Renal pelvis (tissue), 4 donors: ENCODE results near the gene MIPEP. TPM values are rescaled to one million over a fixed set of nuclear protein-coding genes. Genes with fewer than 3 reads are reported as not detected.
"Not testable (repeated sequence)": the region's sequence is repeated elsewhere in the genome, so short reads cannot be mapped to it uniquely, and the experiment has no call there.

Experiments used
- DNase-seq: peaks from one replicate; pipeline ENCODE4 v3.0.0-alpha.2; 2013
- polyA plus RNA-seq, 3 donors: library from polyadenylated mRNA; unstranded; fragments of 120-200 nt; gene quantifications; one replicate each; pipeline ENCODE4 v1.2.1, GENCODE V29; 2013; ENCODE audit not compliant: insufficient read length in 3 of 3

Gene MIPEP
- polyA plus RNA-seq, 3 donors, result 27.0 to 28.6 (median 28.0) TPM

DNA sequence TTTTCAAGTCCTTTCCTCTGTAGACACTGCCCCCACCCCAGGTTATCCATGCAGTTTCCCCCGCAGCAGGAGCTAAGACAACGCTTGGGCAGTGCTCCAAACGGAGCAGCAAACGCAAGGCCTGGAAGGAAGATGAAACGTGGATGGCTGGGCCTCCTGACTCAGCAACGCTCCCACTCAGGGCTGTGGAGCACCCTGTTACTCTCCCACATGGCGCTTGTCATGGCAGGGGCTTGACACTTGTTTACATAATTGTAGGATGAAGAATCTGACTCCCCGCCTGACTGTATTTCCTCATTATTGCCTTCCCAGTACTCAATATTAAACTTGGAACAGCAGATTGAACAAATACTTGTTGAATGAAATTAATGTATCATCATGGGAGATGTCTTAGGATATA, 8.9 kb upstream of the MIPEP start:
- no peak for DNase-seq

DNA sequence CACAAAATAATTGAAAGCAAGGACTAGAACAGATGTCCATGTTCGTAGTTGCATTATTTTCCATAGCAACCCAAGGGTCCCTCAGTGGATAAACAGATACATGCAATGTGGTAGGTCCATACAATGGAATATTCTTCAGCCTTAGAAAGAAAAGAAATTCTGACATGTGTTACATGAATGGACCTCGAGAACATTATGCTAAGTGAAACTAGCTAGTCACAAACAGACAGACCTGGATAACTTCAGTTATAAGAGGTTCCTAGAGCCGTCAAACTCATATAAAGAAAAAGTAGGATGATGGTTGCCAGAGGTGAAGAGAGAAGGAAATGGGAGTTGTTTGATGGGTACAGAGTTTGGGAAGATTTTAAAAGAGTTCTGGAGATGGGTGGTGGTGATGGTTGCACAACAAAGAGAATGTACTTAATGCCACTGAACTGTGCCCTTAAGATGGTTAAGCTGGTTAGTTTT, 8.3 kb upstream of the MIPEP start, which contains the start of gene C1QTNF9B:
TSS of gene C1QTNF9B (minus strand) at position 51 of the 468 bp plus-strand sequence.
- DNase-seq, result not testable (repeated sequence)

DNA sequence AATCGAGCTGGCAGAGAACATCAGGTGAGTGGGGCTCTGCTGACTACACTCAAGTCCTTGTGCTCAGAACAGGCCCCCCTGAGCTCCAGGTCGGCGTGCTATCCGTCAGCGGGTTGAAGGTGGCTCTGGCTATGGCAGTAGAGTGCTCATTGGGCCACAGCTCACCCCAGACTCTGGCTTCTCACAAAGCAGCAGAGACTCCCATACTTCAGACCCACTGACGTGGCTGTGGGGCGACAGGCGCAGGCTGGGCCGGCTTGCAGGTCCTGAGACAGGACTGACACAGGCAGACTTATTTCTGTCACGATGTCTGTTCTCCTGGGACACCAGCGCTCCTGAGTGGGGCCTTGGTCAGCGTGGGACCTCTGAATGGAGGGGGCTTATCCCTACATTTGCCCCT, 5.5 kb upstream of the MIPEP start:
- DNase-seq, result not testable (repeated sequence)

DNA sequence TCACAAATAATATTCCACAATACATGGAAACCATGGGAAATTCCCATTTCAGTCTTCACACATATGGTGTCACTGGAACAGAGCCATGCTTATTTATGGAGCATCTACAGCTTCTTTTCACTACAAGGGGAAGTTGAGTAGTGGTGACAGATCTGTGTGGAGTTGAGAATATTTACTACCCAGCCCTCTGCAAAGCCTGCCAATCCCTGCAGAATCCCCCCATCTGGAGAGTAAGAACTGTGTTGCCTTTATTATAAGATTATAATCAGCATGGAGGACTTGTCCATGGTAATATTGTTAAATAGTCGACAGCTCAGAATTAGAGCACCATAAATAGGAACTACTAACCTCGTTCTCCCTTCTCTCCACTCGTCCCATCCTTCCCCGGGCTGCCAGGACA, 4.6 kb upstream of the MIPEP start:
- DNase-seq, result not testable (repeated sequence)

DNA sequence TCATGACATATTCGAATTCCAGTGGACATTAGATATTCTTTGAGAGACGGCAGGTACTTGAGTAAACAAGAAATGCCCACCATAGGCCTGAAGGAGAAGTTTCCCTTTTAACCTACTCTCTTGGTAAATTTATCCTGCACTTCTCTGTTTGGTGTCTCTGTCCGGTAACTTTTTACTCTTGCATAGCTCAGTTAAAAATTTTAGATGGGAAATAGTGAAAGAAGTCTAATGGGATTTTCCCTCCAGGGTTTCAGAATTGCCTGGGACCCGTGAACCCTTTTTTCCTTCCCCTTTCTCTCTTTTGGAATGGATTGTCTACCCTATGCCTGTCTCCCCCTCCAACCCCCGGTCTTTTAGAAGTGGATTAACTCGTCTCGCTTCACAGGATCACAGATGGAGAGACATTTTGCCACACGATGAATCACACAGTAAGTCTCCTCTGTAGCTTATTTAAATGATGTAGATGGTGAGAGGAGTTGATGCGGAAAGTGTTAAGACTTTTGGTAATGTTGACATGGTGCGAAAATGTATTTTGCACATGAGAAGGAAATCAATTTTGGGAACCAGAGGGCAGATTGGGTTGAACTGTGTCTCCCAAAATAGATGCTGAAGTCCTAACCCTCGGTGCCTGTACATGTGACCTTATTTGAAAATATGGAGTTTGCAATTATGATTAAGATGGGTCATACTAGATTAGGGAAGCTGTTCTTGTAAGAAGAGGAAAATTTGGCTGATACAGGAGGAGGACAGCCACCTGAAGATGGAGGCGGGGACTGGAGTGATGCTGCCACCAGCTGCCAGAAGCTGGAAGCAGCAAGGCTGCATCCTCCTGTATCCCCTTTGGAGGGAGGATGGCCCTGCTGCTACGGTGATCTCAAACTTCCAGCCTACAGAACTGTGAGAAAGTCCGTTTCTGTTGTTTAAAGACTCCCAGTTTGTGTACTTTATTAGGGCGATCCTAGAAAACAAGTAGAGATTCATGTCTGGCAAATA, 711 bp upstream of the MIPEP start:
- DNase-seq, result no peak

DNA sequence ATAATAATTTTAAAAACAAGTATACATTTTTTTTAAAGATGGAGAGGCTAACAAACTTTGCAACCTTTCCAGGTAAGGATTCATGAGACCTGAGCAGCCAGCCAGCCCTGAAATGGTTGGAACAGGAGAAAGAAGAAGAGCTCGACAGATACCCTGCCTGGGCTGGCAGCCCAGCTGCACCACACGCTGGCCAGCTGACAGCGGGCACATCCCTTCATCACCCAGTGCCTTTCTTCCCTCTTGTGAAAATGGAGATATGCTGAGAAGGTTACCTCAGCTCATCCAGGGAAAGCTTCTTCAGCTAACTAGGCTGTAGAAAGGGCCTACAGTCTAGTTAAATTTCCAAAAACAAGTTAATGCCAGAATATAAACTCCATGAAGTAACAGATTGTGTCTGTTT, 4.8 kb downstream of the MIPEP start:
- not testable (repeated sequence) for DNase-seq

DNA sequence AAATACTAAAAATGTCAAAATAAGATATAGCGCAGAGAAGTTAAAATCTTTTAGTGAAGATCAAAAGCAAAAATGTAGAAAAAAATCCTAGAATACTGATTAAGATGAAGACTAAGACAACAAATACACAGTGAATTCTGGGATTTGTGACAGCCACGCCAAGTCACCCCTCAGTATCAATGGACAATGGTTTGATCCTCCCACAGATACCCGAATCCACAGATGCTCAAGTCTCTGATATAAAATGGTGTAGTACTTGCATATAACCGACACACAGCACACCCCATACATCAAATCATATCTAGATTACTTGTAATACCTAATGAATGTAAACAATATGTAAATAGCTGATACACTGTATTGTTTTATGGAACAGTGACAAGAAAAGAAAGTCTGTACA, 5.9 kb downstream of the MIPEP start:
- DNase-seq, result no peak

DNA sequence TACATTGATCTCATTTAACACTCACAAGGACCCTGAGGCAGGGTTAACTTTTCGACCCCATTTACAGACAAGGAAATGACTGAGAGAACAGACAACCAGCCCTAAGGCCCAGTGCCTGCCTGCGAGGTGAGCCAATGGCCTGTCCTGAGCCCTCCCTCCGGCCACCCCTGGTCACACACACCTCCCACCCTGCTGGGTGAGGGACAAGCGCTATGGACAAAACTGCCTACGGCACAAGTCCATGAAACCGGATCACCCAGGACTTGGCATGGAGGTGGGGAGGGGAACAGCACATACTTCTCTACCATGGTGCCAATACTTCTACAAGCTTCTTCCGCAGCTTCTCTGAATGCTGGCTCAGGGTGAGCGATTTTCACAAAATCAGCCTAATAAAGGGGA, 7.8 kb downstream of the MIPEP start:
- DNase-seq, result not testable (repeated sequence)

DNA sequence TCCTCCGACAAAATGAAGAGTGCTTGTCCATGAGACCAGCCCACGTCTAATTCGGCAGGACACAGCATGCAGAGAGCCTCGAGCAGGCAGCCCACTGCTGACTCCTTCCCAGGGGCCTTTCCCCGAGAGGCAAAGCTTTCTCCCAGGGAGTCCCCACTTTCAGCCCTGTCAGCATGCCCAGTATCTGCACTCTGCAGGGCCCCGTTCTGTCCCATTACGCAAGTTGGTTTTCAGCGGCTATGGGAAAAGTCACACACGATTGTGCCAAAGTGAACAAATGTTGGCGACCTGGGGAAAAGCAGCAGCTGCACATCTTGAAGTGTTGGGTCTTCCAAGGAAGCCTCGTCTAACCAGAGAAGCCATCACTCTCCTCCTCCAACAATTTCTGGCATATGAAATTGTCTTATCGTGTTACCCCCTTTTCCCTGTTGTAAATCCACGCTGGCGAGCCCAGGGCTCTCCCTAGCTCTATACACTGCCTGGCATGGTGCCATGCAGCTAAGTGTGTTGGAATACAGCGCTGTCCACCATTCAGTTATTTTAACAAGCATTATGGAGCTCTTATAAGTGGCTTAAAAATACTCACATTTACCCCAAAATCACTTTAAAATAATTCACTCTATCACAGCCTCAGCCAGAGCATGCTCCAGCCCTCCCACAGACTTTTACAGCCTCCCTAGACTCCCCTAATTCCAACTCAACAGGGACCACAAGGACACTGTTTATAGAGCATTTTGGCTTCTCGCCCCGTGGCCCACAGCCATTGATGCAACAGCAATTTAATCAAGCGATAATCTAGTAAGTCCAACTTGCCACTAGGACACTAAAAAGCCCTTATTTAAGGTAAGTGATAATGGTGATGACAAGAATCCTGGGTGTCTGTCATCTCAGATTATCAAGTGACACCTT, 8.5 kb downstream of the MIPEP start:
- DNase-seq, result not testable (repeated sequence)

DNA sequence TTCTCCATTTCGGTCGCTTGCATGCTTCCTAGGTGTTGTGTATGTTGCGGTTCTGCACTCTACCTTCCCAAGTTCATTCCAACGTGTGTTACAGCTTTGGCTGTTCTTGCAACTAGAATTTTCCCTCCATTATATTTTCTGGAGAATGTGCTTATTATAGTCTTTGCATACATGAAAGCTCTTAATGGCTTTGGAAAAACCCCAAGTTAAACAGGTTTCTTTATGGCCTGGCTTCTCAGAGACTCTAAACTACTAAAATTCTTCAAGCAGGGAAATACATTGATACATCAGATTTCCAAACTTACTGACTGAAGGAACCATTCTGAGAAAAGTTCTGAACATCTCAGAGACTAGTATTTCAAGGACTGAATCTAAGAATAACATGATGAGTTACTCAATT, 11.9 kb downstream of the MIPEP start:
- DNase-seq, result no peak

DNA sequence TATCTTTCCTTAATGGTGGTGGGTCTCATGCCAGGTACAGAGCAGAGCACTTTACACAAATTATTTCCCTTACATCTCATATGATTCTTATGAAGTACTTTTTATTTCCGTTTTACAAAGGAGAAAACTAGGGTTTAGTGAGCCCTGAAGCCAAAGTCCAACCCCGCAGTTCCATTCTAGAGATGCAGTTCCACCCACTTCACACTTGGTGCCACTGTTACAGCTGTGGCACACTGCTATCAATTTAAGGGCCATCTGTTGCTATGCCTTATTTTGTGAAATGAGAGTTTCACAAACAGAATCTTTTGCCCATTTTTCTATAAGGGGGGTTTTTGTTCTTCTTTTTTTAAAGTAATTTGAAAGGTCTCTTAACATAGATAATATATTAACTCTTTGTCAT, 12.9 kb downstream of the MIPEP start:
- no peak for DNase-seq

DNA sequence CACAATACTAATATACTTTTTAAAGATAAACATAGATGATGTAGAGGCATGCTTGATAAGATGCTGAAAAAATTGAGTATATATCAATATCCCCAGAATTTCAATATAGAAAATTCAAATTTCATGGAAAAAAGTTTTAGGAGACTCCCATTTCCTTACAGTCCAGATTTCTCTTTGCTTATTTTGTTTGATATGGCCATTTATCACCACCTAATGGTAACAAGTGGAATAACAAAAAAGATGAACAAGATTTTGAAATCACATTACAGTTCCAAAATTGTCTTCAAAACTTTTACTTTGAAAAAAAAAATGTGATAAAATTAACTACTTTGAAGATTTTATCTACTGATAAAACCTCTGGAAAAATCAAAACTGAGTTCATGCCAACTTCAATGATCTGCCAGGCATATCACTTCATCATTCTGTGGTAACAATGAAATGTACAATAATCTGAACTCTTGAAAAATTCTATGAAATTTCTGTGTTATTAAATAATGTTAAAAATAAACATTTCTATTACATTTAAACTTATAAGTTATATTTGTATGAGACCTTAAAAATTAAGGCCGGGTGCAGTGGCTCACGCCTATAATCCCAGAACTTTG, 17.5 kb downstream of the MIPEP start:
- DNase-seq, result no peak

DNA sequence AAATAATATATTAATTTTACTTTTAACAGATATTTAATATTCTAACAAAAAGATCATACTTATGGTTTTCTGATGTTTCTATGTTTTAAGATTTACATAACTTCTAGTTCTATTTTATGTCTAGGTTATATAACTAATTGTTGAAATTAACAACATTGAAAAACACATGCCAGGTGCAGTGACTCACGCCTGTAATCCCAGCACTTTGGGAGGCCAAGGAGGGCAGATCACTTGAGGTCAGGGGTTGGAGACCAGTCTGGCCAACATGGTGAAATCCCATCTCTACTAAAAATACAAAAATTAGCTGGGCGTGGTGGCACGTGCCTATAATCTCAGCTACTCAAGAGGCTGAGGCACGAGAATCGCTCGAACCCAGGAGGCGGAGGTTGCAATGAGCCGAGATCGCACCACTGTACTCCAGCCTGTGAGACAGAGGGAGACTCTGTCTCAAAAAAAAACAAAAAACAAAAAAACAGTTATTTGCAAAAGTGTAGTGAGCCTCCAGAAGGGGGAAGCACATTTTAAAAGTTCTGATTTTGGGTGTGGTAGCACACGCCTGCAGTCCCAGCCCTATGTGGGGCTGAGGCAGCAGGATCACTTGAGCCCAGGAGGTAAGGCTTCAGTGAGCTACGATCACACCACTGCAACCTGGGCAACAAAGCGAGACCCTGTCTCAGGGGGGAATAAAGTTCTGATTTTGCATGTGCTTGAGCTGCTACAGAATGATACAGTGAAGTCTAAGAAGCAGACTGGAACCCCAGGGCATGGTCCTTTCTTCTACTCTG, 18.7 kb downstream of the MIPEP start:
- DNase-seq, result no peak

DNA sequence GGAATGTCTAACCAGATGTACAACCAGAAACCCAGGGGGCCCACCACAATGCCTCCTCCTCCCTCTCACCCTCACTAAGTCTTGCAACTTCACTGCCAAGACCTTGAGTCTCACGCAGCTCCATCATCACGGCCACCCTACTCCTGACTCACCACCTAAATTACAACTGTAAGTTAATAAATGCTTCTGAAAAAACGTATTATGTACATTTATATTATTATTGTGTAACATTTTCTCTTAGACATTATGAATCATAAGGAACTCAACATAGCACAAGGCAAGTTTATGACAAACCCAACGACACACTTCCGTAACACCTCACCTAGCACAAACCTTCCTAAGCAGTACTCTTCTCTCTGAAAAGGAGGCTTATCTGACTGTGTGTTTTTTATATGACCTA, 20.7 kb downstream of the MIPEP start:
- no peak for DNase-seq

DNA sequence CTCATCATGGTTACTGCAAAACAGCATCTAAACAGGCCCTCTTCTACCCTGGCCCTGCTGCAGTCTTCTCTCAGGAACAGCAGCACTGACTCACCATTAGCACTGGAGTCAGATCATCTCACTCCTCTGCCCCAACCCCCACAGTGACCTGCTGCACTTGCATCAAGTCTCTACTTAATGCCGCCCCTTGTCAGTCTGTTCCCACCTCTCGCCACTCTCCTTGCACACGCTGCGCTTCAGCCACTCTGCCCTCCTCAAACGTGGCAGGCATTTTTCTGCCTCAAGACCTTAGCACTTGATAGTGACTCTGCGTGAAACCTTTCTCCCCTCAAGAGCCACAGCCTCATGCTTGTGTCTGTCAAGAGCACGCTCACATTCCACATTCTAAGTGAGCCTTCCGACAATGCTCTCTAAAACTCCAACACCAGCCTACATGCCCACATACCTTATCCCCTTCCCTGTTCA, 22.1 kb downstream of the MIPEP start:
- no peak for DNase-seq

DNA sequence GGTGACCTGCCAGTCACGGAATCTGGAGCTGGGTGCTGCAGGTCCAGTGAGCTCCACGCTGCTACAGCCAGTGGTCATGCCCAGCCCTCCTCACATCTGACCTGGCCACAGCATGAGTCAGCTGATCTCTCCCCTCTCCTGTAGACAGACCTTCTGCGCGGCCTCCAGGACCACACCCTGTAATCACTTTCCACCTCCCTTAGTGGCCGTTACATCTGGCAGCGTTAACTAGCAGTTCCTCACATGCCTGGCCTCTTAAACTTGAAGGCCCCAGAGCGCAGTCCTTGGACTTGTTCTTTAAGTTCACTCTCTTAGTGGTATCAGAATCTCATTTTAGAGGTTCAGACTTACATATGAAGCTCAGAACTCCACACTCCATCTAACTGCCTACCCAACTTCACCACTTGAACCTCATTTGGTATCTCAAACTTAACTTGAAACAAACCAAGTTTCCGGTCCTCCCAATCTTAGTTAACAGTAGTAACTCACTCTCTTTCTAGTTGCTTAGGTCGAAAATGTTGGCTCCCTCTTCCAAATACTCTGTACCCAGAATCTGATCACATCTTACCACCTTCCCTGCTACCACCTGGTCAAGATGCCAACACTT, 22.7 kb downstream of the MIPEP start:
- no peak for DNase-seq

DNA sequence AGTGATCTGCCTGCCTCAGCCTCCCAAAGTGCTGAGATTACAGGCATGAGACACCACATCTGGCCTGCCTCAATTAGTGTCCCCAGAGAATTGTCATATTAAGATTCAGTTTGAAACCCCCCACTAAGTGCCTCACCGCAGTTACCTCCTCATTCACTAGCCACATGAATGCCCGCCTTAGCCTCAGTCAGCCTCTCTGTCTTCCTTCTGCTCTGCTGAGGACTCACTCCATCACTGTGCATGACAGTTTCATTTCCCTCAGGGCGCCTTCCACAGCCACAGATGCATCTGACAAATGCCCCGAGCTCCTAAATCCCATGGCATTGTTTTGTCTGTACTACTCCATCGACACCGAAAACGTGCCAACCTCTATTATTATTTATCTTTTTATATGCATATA, 23.3 kb downstream of the MIPEP start:
- no peak for DNase-seq

DNA sequence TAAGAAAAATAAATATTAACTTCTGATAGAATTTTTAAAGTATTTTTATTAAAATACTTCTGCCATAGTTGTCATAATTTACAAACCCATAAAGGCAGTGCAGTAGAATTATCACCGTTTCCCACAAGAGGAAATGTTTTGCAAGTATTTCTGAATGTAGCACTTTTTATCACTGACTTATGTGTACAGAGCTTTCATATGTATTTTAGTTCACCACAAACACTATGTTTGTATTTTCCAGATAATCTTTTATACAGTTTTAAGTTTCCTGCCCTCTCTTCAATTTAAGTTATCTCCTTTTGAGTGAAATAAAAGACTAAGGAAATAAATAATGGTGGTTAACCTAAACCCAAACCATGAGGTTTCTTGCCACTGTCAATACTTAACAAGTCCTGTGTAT, 24.2 kb downstream of the MIPEP start:
- no peak for DNase-seq

DNA sequence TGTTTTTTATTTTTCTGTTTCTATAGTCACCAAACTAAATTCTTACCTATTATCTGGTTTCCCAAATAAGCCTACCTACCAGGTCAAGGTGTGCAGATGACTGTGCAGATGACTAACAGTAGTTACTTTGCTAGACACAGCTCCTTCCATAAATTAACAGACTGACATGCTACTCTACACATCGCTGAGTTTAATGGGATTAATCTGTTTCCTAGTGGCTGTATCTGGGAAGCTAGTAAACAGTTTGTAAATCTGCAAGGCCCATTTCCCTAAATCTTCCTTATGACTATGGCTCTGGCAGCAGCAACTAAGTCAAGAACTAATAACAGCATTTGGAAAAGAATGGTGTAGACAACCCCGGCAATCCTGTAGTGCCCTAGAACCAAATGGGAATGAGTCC, 27.9 kb downstream of the MIPEP start:
- DNase-seq, result peak; percentile 65

DNA sequence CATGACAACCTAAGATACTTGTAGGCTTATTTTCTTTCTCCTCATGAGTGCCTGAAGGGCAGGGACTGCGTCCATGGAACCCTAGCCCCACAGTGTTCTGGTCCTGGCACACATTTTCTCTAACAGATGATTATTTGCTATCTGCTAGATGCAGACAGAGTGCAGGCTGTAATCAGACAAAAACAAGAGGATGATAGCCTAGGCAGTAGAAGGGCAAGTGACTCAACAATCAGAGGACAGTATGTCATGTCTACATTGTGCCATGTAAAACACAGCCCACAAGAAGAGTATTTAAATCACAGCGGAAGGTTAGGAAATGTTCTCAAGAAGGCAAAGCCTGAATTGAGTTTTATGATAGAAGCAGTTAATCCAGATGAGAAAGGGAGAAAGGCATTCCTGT, 29.3 kb downstream of the MIPEP start:
- no peak for DNase-seq

DNA sequence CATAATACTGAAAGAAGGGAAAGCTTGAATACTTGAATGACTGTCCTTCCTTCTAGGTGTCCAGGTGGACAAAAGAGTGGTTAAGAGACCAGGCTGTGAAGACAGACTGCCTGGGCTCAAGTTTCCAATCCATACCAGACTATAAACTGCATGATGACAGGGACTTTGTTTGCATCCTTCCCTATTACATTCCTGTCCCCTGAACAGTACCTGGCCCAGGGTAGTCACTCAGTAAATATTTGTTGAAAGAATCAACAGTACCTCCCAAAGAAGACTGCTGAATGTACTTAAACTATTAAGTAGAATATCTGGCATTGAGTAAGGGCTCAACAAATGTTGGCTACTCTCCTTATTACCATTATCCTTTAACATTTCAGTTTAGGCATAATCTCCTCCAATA, 29.7 kb downstream of the MIPEP start:
- no peak for DNase-seq
